ENCODE measurements around the gene TMEM254.
A peak's percentile ranks its signal among the peaks of the same experiment; 100 is the strongest.
"Not testable (repeated sequence)": the region's sequence is repeated elsewhere in the genome, so short reads cannot be mapped to it uniquely, and the experiment has no call there.

Gene TMEM254

DNA sequence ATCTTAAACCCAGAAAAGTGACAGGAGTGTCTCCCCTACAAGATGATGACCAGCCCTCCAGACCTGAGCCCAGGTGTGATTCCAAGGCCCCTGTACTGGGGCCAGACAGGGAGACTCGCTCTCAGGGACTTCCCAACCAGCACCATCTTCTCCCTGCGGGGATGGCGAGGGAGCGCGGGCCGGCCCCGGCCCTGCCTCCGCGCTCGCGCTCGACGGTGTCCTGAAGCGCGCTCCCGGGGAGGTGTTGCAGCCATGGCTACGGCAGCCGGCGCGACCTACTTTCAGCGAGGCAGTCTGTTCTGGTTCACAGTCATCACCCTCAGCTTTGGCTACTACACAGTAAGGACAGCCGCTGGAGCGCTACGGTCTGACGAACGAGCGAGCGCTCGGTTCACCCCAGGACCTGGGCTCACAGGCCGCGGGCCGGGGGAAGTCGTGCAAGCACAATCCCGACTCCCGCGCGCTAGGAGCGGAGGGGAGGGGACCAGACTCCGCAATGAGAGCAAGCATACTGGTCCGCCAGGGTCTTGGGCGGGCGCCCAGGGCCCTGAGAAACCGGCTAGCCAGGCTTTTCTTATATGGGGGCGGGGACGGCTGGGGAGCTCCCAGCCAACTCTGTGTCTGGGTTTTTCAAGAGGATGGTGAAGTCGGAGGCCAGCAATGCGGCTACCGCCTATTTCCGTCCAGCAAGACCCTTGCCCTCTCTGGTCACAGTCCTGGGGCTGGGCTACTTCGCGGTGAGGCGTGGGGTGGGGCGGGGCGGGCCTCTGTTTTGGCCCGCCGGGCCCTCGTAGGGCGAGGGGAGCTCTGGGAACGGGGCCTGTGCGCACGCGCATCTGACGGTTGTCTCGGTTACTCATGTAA, at the start of gene TMEM254:
Gene TMEM254, plus strand, starts transcription at position 218 of the 864 bp plus-strand sequence. Its CDS starts 35 bp downstream, at position 253.
- peak; percentile 92 for DNase-seq (ENCODE audit: low spot score)

GRCh38 chr10:80029205-80029604, 49.3 kb upstream of the TMEM254 start:
- DNase-seq (ENCODE audit: low spot score): not testable (repeated sequence)

GRCh38 chr10:80029865-80030264, 48.6 kb upstream of the TMEM254 start:
- not testable (repeated sequence) for DNase-seq (ENCODE audit: low spot score)

GRCh38 chr10:80032503-80032902, 46.0 kb upstream of the TMEM254 start:
- DNase-seq (ENCODE audit: low spot score): no peak

- not testable (repeated sequence) for DNase-seq (ENCODE audit: low spot score)
These were observed 43.7 kb upstream of the TMEM254 start for GRCh38 chr10:80034766-80035165.

DNA sequence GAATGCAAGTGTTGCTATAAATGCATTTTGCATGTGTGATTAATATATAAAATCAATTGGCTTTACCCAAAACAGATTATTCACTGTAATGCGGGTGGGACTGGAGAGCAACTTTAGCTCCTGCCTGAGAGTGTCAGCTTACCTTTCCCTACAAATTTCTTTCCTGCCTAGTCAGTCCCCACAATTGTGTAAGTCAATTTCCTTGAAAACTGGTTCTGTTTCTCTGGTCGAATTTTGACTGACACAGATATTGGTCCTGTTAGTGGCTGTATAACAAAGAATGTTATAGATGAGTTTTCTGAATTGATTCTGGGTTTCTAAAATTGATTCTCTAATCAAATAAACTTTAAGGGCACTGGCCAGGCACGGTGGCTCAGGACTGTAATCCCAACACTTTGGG, 43.0 kb upstream of the TMEM254 start:
- DNase-seq (ENCODE audit: low spot score): not testable (repeated sequence)

DNA sequence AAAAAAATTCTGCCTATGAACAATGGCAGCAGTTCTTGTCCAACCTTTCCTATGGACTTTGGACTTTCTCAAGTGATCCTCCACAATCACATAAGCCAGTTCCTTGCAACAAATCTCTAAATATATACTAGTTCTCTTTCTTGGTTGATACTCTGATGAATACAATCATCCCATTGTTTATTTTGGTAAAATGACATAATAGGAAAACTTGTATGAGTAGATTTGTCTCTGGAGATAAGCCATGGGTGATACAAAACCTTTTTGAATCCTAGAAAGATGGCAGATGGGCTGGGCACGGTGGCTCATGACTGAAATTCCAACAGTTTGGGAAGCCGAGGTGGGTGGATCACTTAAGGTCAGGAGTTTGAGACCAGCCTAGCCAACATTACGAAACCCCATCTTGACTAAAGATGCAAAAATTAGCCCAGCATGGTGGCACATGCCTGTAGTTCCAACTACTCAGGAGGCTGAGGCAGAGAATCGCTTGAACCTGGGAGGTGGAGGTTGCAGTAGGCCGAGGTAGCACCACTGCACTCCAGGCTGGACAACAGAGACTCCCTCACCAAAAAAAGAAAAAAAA, 41.5 kb upstream of the TMEM254 start:
- not testable (repeated sequence) for DNase-seq (ENCODE audit: low spot score)

DNA sequence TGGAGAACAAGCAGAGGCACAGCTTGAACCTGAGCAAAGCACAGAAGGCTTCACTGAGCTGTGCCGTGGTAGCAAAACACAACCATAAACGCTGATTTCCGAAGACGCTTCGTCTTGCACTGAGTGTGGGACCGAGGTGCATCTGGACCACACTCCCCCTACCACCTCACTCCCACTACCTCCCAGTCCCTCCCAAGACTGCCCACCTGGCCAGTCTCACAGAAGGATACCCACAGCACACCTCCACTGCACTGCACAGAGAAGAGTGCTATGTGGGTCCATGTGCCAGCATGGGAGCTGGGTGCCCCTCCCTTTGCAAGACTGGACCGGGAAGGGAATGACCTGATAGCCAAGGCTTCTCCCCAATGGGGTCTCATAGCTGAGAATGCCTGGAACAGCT, 40.2 kb upstream of the TMEM254 start:
- DNase-seq (ENCODE audit: low spot score): not testable (repeated sequence)

- DNase-seq (ENCODE audit: low spot score): no peak
These were observed 37.3 kb upstream of the TMEM254 start for GRCh38 chr10:80041162-80041561.

DNA sequence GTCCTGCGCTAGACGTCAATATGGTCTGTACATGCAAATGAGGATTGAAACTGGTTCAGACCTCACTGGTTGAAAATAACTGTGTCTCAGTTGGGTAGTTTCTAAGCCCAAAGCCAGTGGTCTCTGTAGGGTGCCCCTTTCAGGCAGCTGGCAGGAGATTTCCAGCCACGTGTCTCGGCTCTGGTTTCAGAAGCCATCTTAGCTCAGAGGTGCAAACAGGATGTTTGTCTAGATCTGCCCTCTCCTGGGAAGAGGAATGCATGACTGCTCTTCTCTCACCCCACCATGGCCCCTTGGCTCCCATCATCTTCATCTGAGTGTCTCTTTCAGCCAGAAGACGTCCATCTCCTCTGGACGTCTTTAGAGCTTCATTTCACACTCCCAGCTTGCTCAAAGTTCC, 33.5 kb upstream of the TMEM254 start:
- DNase-seq (ENCODE audit: low spot score): not testable (repeated sequence)

DNA sequence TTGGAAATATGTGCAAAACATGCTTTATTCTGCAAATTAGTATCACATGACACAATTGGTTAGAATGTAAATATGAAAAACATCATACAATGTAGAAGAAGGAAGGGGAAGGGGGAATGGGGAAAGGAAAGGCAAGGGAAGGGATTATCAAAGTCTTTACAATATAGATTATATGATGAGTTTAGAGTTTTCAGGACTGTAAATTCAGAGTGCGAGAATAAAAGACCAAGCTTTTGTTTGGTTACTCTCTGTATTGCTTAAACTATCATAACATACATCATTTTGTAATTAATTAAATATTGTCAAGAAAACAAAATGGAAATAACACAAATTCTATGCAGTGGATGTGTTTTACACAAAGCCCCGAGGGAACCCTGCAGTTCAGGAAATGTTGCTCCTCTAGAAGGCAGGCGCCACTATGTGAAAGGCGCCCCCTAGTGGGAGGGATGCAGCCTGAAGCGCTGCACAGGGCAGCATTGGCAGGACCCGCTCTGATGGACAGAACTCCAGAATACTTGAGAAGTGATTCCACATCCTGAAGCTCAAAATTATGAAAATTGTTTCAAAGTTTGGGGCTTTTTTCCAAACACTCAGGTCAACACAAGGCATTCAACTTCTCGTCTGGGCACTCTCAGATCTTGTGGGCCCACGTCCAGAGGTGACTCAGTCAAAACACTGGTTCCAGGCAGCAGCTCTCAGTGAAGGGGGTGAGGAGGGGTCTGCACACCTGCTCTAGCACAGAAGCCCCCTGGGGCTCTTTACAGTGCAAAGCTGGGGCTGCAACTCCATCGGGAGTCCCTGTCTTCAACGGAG, 31.6 kb upstream of the TMEM254 start:
- DNase-seq (ENCODE audit: low spot score): peak; percentile 65

GRCh38 chr10:80050752-80051151, 27.7 kb upstream of the TMEM254 start:
- DNase-seq (ENCODE audit: low spot score): no peak

GRCh38 chr10:80051993-80052392, 26.5 kb upstream of the TMEM254 start:
- no peak for DNase-seq (ENCODE audit: low spot score)

- DNase-seq (ENCODE audit: low spot score): no peak
These were observed 22.7 kb upstream of the TMEM254 start for GRCh38 chr10:80055760-80056159.

- no peak for DNase-seq (ENCODE audit: low spot score)
These were observed 21.3 kb upstream of the TMEM254 start for GRCh38 chr10:80057171-80057570.

DNA sequence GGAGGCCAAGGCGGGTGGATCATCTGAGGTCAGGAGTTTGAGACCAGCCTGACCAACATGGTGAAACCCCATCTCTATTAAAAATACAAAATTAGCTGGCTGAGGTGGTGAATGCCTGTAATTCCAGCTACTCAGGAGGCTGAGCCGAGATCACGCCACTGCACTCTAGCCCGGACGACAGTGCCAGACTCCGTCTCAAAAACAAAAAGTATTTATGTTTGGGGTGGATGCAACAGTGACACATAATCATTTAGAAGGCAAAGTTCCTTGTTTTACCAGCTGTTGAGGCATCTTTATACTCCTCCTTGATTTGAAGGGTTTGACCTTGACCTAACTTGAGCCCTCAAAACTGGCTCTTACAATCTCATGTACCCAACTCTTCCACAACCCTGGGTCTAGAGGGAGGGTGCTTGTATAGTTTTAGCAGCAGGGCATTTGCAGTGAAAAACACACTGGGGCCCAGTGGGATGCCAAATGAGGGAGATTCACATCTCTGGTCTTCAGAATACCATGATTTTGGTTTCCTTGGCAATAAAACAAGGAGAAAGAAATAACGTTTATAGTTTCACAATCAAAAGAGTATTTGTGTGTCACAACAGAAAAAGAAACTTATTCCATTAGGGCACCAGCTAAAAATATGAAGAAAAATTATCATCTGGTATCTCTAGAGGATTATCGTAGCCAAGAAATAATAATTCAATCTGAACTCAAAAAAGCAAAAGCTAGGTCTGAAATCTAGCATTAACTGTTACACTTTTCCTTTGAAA, 14.2 kb upstream of the TMEM254 start:
- DNase-seq (ENCODE audit: low spot score): no peak

GRCh38 chr10:80066809-80067208, 11.7 kb upstream of the TMEM254 start:
- no peak for DNase-seq (ENCODE audit: low spot score)

DNA sequence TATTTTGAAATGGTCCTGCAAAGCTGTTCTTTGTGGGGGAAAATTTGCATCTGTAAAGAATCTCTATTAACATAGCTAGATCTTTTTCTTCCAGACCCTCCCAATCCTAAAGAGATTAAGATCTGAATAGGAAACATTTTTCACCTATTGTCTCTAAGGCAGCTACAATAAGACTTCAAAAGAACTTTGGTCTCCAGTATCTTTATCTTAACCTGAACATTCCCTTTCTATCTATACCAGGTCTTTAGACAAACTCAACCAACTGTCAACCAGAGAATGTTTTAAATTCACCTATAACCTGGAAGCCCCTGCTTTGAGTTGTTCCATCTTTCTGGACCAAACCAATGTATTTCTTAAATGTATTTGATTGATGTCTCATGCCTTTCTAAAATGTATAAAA, 10.6 kb upstream of the TMEM254 start:
- not testable (repeated sequence) for DNase-seq (ENCODE audit: low spot score)

DNA sequence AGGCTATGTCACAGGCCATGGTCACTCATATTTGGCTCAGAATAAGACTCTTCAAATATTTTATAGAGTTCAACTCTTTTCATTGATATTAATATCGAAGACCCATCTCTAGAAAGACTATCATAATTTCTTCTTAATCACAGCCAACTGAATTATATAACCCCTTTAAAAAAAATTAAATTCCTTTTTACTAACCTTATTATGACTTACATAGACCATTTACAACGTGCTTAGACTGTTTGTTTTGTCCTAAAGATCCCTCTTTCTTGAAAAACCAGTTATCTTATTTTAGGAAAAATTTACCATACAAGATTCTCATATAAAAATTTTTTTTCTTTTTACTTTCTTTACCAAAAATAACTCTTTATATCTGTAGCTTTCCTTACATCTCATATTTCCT, 10.2 kb upstream of the TMEM254 start:
- no peak for DNase-seq (ENCODE audit: low spot score)

GRCh38 chr10:80070057-80070456, 8.4 kb upstream of the TMEM254 start:
- no peak for DNase-seq (ENCODE audit: low spot score)

DNA sequence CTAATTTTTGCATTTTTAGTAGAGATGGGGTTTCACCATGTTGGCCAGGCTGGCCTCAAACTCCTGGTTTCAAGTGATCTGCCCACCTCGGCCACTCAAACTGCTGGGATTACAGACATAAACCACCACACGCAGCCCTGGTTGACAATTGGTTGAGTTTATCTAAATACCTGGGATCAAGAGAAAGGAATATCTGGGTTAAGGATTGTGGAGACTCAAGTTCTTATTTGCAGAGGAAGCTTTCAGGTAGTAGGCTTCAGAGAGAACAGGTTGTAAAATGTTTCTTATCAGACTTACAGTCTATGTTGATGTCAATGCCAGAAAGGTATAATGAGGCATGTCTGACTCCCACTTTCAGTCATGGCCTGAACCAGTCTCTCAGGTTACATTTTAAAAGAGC, 5.9 kb upstream of the TMEM254 start:
- no peak for DNase-seq (ENCODE audit: low spot score)

GRCh38 chr10:80075781-80076180, 2.7 kb upstream of the TMEM254 start:
- no peak for DNase-seq (ENCODE audit: low spot score)

All from CD4-positive, alpha-beta T cell treated with Interleukin-2 at 100 ng/mL for 4 hours (primary cell).